ENCODE results near the gene SCD5.

GRCh38 chr4:82745173-82745842 lies 53.3 kb downstream of the SCD5 start:
- no peak for TF ChIP-seq CTCF (IDR thresholded peaks at IDR 0.05)
- no peak for TF ChIP-seq POLR2A (IDR thresholded peaks at IDR 0.05)

Data from tibial nerve (tissue), 3 donors.